ENCODE measurements around the gene ACSM6.
A peak's percentile ranks its signal among the peaks of the same experiment; 100 is the strongest.
"Not testable (repeated sequence)": the region's sequence is repeated elsewhere in the genome, so short reads cannot be mapped to it uniquely, and the experiment has no call there.

Gene ACSM6, protein sequence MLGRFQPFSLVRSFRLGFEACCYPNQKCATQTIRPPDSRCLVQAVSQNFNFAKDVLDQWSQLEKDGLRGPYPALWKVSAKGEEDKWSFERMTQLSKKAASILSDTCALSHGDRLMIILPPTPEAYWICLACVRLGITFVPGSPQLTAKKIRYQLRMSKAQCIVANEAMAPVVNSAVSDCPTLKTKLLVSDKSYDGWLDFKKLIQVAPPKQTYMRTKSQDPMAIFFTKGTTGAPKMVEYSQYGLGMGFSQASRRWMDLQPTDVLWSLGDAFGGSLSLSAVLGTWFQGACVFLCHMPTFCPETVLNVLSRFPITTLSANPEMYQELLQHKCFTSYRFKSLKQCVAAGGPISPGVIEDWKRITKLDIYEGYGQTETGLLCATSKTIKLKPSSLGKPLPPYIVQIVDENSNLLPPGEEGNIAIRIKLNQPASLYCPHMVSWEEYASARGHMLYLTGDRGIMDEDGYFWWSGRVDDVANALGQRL

DNA sequence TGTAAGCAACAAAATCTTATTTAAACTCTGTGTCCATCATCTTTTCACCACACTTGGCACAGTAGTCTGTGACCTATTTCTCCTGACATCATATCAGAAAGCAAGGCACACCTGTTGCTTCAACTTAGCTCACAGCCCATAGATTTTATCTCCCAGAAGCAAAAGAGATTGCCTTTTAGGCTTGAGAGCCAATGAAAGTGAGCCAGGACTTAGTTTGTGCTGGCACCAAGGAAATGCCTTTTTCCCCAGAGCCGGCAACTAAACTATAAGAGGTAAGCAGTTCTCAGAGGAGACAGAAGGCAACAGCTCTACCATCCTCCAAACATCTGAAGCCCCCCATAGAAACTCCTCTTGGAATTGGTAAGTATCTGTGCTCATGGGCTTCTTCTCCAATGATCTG, at the start of gene ACSM6:
Gene ACSM6 (plus strand): TSS at position 295 of the 400 bp plus-strand sequence. CDS start 248 bp downstream, outside the sequence.
- no peak for DNase-seq (ENCODE audit: extremely low read depth in 1 of 2, low read depth in 1 of 2)

DNA sequence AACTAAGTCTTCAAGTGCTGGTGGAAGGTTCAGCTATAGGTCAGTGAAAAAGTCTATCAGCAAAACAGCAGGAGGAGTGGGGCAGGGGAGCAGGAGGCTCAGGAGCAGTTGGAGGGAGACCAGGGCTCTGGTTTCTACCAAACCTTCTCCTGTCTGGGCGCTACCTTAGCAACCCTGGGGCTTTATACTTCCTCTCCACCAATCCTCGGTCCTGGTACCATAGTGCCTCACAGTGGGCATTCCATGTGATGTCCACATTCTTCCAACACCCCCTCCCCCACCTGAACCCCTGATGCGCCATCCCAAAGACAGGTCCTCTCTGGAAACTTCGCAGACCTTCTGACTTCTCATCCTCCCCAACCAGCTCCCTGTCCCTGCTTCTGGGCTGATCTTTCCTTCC, 25.3 kb upstream of the ACSM6 start:
- DNase-seq (ENCODE audit: extremely low read depth in 1 of 2, low read depth in 1 of 2): no peak

DNA sequence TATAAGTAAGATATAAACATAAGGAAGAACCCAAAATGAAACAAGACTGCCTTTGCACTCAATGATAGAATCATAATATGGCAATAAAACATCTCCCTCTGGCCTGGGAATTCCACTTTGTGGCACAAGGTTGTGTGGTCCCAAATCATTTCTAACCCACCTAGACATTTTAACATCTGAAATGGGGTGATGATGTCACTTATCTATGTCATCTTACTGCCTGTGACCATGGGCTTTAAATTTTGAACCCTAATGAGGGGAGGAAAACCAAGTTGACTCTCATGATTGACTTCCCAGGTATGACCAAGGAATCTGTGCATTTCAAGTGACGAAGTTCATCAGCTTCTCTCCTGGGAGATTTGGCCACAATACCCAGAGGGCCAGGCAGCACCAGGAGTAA, 24.5 kb upstream of the ACSM6 start:
- no peak for DNase-seq (ENCODE audit: extremely low read depth in 1 of 2, low read depth in 1 of 2)

DNA sequence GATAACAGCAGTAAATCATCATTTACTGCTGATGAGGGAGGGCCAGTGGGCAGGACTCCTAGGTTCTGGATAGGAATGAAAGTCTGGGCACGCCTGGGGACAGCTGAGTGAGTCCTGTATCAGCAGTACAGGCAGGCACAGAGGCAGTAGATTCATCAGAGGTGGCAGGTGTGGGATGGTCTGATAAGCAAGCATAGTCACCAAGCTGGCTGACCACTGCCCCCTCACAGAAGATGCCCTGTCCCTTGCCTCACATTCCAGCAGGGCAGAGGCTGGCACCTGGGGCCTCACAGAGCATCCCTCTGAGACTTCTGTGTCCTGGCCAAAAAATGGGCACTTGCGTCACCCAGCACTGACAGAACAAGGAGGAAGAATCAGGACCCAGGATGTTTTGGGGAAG, 23.2 kb upstream of the ACSM6 start:
- no peak for DNase-seq (ENCODE audit: extremely low read depth in 1 of 2, low read depth in 1 of 2)

DNA sequence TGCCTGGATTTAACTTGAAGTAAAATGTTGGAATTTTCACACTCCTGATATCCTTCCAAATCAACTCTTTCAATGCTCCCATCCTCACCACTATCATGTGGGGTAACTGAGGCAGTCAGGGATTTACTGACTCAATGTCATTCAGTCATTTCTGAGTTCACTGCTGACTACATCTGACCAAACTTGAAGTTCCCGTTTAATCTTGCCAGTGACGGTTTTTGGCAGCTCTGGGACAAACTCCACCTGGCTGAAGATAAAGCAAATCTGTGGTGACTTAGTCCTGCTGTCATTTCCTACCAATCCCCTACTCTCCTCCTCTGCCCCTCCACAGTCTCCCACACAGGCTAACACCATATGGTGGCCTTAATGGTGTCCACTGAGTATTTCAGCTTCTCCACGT, 22.7 kb upstream of the ACSM6 start:
- no peak for DNase-seq (ENCODE audit: extremely low read depth in 1 of 2, low read depth in 1 of 2)

DNA sequence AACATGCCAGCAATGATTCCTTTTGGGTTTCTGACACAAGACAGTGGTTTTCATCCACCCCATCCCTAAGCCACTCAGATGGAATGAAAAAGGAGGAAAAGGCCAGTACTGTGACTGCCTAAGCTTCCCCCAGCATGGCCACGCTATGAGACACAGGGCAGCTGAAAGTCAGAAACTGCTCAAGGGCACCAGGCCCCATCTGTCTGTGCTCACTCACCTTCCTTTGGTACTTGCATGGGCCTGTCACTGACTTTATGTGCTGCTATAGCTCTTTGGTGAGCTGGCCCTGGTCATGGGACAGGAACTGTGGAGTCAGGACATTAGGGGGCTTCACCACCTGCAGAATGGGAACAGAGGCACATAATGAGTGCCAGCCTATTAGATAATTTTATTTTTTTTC, 21.2 kb upstream of the ACSM6 start:
- no peak for DNase-seq (ENCODE audit: extremely low read depth in 1 of 2, low read depth in 1 of 2)

DNA sequence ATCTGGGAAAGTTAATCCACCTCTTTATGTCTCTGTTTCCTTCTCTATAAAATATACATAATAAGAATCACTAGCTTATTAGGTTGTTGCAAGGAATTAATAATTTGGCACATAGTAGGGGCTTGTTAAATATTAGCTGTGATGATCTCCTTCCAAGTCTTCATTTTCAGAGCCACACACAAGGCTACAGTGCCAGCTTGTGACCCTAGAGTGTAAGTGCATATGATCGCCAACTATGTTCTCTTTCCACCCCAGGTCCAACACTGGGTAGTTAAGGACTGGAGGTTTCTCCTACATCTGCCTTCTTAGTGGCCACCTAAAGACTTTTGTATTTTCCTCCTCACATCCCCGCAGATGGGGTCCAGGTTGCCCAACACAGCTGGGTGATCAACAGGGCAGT, 17.9 kb upstream of the ACSM6 start:
- no peak for DNase-seq (ENCODE audit: extremely low read depth in 1 of 2, low read depth in 1 of 2)

DNA sequence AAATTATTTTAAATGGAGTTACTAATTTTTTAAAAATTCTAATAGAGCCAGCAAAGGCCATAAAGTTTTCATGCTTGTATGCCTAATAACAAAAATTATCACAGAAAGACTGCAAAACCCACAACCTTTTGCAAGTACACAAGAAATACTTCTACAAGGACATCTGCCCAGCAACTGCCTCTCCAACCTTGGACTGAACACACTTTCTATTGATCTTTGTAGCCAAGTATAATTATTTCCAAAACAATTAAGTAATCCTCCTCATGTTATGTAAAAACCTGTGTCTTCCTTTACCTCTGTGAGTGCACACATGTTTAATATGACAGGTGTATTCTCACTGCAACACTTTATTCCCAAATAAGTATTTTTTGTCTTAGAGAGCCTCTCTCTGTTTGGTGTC, 16.6 kb upstream of the ACSM6 start:
- no peak for DNase-seq (ENCODE audit: extremely low read depth in 1 of 2, low read depth in 1 of 2)

DNA sequence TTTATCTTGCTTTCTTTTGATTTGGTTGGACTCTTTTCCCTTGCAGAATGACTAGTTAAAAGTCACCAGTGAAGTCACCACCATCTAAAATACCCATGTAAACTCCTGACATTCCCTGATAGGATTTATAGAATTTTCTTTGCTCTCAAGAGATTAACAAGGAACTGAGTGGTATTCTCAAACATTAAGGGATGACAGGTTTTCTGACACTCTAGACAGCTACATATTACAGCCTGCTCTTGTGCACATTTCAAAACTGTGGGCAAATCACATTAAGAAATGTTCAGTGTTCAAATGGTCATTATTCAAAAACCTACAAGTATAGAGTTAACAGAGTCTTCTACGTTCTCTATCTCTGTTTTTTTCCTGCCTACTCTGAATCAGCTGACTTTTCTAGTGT, 15.8 kb upstream of the ACSM6 start:
- DNase-seq (ENCODE audit: extremely low read depth in 1 of 2, low read depth in 1 of 2): no peak

DNA sequence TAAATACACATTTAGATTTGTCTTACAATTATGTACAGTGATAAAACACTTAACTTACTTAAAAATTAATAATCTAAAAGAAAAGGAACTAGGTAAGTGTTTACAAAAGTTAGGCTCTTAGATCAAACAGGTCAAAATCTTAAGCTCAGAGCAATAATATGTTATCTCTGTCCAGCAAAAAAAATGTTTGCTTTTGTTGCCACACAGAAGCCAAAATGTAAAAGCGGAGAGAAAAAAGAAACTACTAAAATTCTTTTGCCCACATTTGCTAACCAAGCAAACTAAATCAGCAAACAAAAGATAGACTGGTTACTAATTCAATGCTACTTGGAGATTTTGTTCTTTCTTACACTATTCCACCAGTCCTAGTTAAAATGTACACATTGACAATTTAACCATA, 15.2 kb upstream of the ACSM6 start:
- no peak for DNase-seq (ENCODE audit: extremely low read depth in 1 of 2, low read depth in 1 of 2)

DNA sequence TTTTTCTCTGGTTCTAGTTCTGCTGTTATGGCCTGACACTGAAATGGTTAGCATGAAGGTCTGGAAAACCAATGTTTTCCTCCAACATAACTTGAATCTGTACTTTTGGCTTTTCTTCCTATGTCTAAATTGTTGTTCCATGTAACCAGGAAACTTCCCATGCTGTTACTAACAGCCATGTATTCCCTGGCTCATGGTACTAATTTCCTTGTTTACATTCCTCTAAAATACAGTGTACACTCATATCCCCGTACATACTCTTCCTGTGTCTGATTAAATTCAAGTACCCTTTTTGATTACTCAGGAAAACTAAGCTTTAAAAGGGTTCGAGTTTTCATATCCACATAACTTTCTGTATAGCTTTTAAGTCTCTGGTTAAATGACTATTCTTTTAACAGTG, 12.3 kb upstream of the ACSM6 start:
- no peak for DNase-seq (ENCODE audit: extremely low read depth in 1 of 2, low read depth in 1 of 2)

DNA sequence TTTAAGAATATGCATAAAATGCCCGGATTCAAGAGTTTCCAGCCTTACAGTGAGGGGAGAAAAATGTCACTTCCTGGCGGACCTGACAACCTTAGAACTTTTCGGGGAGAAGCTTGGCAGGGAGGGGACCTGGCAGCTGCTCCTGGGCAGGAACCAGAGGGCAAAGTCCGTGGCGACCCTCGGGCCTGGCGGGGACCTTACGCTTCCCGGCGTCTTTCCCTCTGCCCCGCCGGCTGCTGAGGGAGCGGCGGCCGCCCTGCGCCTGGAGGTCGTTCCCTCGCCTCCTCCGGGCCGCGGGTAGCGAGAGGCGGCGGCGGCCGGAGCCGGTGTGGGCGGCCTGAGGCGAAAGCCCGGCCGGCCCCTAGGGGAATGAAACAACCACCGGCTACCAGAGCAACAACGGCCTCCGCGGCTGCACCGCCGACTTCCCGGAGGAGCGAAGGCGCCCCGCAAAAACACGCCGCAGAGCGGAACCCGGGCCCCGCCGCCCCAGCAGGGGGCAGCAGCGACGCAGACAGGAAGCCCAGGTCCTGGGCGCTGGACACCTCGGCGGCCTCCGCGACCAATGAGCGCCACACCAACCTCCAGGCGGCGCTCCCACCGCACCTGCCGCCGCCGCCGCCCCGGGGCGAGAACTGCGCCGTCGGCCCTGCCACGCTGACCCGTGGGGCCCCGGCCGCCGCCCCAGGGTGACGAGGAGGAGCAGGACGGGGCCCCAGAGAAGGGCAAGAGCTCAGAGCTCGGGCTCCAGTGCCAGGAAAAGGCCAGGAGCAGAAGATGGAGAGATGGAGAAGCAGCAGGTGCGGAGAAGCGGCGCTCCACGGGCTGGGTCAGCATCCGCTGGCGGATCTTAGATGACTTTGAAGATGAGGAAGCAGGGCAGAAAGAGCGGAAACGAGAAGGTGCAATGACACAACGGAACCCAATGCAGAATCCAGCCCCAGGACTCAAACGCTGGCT, 10.5 kb upstream of the ACSM6 start:
- DNase-seq (ENCODE audit: extremely low read depth in 1 of 2, low read depth in 1 of 2): peak; percentile 58 to 59

DNA sequence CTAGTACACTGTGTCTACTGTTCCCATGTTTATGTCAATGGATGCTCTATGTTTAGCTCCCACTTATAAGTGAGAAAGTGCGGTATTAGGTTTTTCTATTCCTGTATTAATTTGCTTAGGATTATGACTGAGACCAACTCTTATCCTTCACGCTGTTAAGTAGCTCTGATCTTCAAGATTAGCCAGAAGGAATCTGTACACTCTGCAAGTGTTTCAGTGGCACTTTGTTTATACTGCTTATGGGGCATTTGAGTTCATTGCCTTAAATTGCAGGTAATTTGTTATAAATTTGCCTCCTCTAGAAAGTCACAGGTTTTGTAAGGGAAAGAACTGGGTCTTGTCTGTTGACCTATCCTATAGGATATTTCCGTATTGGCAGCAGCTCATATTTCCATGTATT, 6.4 kb upstream of the ACSM6 start:
- no peak for DNase-seq (ENCODE audit: extremely low read depth in 1 of 2, low read depth in 1 of 2)

DNA sequence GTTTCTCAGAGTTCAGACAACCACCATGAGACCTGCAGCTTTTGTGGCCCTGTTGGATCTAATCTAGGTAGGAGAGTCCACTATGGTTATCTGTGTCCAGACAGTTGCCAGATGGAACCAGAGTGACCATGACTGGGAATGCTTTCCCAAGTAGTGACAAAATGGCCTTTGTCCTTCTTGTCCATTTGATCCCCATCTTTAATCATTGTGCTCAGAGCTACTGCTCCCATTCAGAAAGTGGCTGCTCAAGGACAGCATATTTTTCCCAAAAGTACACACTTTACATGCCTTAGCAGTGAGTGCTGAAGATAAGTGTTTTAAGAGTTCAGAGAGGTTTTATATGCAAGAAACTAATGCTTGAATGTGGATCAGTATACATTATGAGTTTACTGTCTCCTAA, 5.4 kb upstream of the ACSM6 start:
- DNase-seq (ENCODE audit: extremely low read depth in 1 of 2, low read depth in 1 of 2): no peak

DNA sequence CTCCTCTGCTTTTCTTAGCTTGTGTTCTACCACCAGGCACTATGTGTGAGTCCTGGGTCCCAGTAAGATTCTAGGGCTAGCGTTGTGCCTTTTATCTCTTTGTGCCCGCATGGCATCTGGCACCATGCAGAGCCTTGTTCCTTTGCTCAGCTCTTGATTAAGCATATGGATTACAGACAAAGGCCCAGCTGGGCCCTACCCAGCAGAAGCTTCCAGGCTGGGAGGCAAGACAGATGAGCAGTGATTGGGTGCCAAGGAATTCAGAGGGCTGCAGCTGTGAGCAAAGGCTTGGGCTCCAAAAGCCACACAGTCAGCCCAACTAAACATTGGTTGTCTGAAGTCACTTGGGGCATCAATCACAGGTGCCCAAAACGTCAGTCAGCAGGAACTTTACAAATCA, 2.0 kb downstream of the ACSM6 start:
- DNase-seq (ENCODE audit: extremely low read depth in 1 of 2, low read depth in 1 of 2): no peak

DNA sequence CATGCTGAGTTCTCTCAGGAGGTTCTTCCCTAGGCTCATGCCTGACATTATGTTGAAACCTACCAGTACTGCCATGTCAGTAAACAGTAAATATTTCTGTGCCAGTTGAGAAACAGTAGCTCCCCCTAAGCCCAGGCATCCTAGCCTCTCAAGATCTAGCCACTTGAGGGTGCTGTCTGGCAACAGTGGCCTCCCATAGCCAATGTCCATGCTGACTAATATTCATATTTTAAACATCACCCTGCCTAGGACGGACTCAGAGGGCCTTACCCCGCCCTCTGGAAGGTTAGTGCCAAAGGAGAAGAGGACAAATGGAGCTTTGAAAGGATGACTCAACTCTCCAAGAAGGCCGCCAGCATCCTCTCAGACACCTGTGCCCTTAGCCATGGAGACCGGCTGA, 7.7 kb downstream of the ACSM6 start:
- DNase-seq (ENCODE audit: extremely low read depth in 1 of 2, low read depth in 1 of 2): no peak

DNA sequence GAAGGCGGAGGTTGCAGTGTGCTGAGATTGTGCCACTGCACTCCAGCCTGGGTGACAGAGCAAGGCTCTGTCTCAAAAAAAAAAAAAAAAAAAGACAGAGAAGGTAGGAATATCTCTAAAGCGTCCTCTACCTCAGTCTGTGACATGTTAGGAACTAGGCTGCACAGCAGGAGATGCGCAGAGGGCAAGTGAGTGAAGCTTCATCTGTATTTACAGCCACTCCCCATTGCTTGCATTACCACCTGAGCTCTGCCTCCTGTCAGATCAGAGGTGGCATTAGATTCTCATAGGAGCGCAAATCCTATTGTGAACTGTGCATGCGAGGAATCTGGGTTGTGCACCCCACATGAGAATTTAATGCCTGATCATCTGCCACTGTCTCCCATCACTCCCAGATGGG, 8.8 kb downstream of the ACSM6 start:
- DNase-seq (ENCODE audit: extremely low read depth in 1 of 2, low read depth in 1 of 2): not testable (repeated sequence)

DNA sequence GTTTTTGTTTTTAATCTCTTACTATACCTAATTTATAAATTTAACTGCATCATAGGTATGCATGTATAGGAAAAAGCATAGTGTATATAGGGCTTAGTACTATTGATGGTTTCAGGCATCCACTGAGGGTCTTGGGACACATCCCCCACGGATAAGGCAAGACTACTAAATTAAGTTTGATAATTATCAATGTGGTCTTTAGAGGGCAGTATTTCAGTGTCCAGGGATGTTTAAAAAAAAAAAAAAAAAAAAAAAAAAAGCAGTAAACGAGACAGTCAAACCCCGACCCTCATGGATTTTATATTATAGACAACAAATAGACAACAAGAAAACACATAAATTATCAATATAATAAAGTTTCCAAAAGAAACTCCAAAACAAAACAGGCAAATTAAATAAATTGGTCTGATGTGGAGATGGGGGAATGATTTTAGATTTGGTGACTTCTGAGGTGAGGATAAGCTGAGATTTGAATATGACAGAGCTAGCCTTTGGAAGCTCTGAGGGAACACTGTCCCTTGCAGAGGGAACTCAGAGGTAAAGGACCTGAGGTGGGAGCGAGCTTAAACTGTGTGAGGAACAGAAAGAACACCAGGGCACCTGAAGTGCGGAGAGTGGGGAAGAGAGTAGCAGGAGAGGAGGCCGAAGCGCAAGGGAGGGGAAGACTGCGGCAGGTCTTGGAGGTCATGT, 14.8 kb downstream of the ACSM6 start:
- no peak for DNase-seq (ENCODE audit: extremely low read depth in 1 of 2, low read depth in 1 of 2)

DNA sequence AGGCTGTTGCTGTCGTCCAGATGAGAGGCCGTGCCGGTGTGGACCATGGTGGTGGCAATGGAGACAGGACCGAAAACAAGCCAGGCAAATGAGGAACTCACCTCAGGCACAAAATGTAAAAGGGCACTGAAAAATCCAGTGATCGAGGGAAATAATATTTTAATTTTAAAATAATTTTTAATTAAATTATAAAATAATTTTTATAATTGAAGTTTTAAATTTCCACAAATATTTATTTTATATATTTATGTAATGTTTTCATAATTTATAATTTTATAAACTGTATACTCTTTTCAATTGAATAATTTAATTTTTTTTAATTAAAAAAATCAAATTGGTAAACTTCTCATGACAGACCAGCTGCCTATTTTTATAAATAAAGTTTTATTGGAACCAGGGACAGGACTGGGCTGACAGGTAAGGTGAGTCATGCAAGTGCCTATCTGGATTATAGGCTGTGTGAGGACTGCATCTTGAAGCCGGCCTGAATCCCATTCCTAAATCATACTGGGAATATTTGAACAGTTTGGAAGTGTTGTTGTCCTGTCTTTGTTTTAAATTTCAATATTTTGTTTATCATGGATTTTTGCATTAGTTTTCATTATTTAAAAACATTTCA, 15.6 kb downstream of the ACSM6 start:
- DNase-seq (ENCODE audit: extremely low read depth in 1 of 2, low read depth in 1 of 2): no peak

DNA sequence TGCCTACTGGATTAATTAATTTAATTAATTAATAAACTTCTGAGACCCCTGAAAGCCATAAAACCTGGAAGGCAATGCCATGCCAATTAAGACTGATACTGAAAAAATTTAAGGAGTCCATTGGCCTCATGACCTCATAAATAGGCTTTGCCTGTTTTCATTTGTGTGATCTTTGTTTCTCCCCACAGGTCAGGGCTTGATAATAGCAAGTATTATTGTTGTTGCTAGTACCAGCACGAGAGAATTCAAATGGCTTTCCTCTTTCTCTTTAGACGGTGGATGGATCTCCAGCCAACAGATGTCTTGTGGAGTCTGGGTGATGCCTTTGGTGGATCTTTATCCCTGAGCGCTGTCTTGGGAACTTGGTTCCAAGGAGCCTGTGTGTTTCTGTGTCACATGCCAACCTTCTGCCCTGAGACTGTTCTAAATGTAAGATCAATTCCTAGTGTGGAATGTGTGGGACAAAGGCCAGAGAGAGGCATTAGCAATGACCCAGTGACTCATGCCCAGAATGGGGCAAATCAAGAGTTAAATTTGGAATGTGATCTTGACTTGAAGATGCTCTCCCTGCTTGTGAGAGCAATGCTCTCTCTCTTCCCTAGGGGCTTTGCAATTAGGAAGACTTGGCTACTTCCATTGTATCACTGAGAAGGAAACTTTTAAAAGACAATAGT, 17.7 kb downstream of the ACSM6 start:
- DNase-seq (ENCODE audit: extremely low read depth in 1 of 2, low read depth in 1 of 2): no peak

Data from stimulated activated CD8-positive, alpha-beta memory T cell treated with anti-CD3 and anti-CD28 coated beads, Interleukin-7, amount 100 ng/mL, for 48 hours (primary cell).